ENCODE data around the gene RAB11FIP4. TPM values are rescaled to one million over a fixed set of nuclear protein-coding genes. Genes with fewer than 3 reads are reported as not detected.

Gene RAB11FIP4
- total and polyA plus RNA-seq, 2 donors (not counting 1 experiment from before 2014, with no cell fraction given), result 17.0 to 70.5 TPM

GRCh38 chr17:31446195-31446967, 54.9 kb downstream of the RAB11FIP4 start:
- Histone ChIP-seq H3K27me3 (replicated peaks in 1 of 4; ENCODE audit: control extremely low read depth in 1 of 4, control insufficient read depth in 3 of 4, insufficient read depth in 4 of 4, low read length in 3 of 4) (no peaks in the 10 kb centered on the region), H3K4me2 (replicated peaks; ENCODE audit: low read depth, low read length, poor library complexity, severe bottlenecking) (no peak overlapping the region), H3K79me2 (ENCODE audit: control insufficient read depth, insufficient read depth, low read length) (no peaks in the 10 kb centered on the region), H3K9me3 (ENCODE audit: control extremely low read depth in 1 of 3, control insufficient read depth in 2 of 3, insufficient read depth in 1 of 3, low read length in 2 of 3) (no peaks in the 10 kb centered on the region), H3K36me3 (replicated peaks in 1 of 2; ENCODE audit: control extremely low read depth in 1 of 2, control insufficient read depth in 1 of 2, extremely low read depth in 1 of 2, insufficient read depth in 2 of 2, low read length in 1 of 2) (no peaks in the 10 kb centered on the region), H3K9ac (ENCODE audit: low read length) (no peak overlapping the region), H3K4me3 (ENCODE audit: control extremely low read depth in 1 of 5, extremely low read depth in 1 of 5, insufficient read depth in 1 of 5, low read depth in 2 of 5, low read length in 4 of 5) (no peak overlapping the region), H2AFZ (ENCODE audit: insufficient read depth, low read depth, low read length, poor library complexity, severe bottlenecking) (no peak overlapping the region), H4K20me1 (ENCODE audit: control insufficient read depth, insufficient read depth, low read length, poor library complexity, severe bottlenecking) (no peaks in the 10 kb centered on the region), H3K4me1 (ENCODE audit: control insufficient read depth in 2 of 2, insufficient read depth in 2 of 2, low read length in 2 of 2) (peaks cover 1 to 2% of the 10 kb centered on the region in 2 donors), H3K27ac (ENCODE audit: low read length in 2 of 2) (no peak overlapping the region)
- no peak overlapping the region for H3K4me3 Mint-ChIP-seq
- no peaks in the 10 kb centered on the region for H3K9me3 Mint-ChIP-seq (ENCODE audit: insufficient read depth)
- ATAC-seq (ENCODE audit: low read depth) (no peak), DNase-seq (no peak)
- ChIA-PET POLR2A (no interaction called here), CTCF (interaction anchor here (2.2 to 14.6 kb wide), 3 partner anchors 79 to 396 kb away, joined by 7 to 460 read pairs (median 8); no protein-coding TSS in a partner anchor)
- no peak overlapping the region for H3K27ac Mint-ChIP-seq
- H3K4me1 Mint-ChIP-seq, result peaks cover 6% of the 10 kb centered on the region
- no peak for TF ChIP-seq EZH2 (IDR thresholded peaks at IDR 0.05; ENCODE audit: borderline replicate concordance, insufficient read depth, low read depth, low read length, poor library complexity, severe bottlenecking)
- no peak for TF ChIP-seq CTCF (IDR thresholded peaks at IDR 0.05)
- WGBS (ENCODE audit: insufficient coverage), result 79% methylated on average over 7 of the region's 13 CpGs
- peaks cover 3% of the 10 kb centered on the region for H3K27me3 Mint-ChIP-seq
- intact Hi-C loops (cut with micrococcal nuclease), result no loop called here

GRCh38 chr17:31448467-31449077, 57.1 kb downstream of the RAB11FIP4 start:
- Histone ChIP-seq H3K36me3 (replicated peaks in 1 of 2; ENCODE audit: control extremely low read depth in 1 of 2, control insufficient read depth in 1 of 2, extremely low read depth in 1 of 2, insufficient read depth in 2 of 2, low read length in 1 of 2) (no peaks in the 10 kb centered on the region), H3K9me3 (ENCODE audit: control extremely low read depth in 1 of 3, control insufficient read depth in 2 of 3, insufficient read depth in 1 of 3, low read length in 2 of 3) (no peaks in the 10 kb centered on the region), H2AFZ (ENCODE audit: insufficient read depth, low read depth, low read length, poor library complexity, severe bottlenecking) (no peak overlapping the region), H3K9ac (ENCODE audit: low read length) (no peak overlapping the region), H3K27ac (ENCODE audit: low read length in 2 of 2) (no peak overlapping the region), H4K20me1 (ENCODE audit: control insufficient read depth, insufficient read depth, low read length, poor library complexity, severe bottlenecking) (no peaks in the 10 kb centered on the region), H3K4me3 (ENCODE audit: control extremely low read depth in 1 of 5, extremely low read depth in 1 of 5, insufficient read depth in 1 of 5, low read depth in 2 of 5, low read length in 4 of 5) (no peak overlapping the region), H3K79me2 (ENCODE audit: control insufficient read depth, insufficient read depth, low read length) (no peaks in the 10 kb centered on the region), H3K4me1 (ENCODE audit: control insufficient read depth in 2 of 2, insufficient read depth in 2 of 2, low read length in 2 of 2) (peaks cover 8 to 13% of the 10 kb centered on the region in 2 donors), H3K27me3 (replicated peaks in 1 of 4; ENCODE audit: control extremely low read depth in 1 of 4, control insufficient read depth in 3 of 4, insufficient read depth in 4 of 4, low read length in 3 of 4) (no peaks in the 10 kb centered on the region), H3K4me2 (replicated peaks; ENCODE audit: low read depth, low read length, poor library complexity, severe bottlenecking) (no peak overlapping the region)
- ATAC-seq (ENCODE audit: low read depth) (no peak), DNase-seq (no peak)
- Mint-ChIP-seq H3K4me1 (peaks cover 18% of the 10 kb centered on the region), H3K27me3 (peaks cover 3% of the 10 kb centered on the region), H3K27ac (no peak overlapping the region), H3K9me3 (ENCODE audit: insufficient read depth) (no peaks in the 10 kb centered on the region), H3K4me3 (no peak overlapping the region)
- ChIA-PET POLR2A (no interaction called here), CTCF (interaction anchor here (1.1 to 2.6 kb wide), 5 partner anchors 9 to 76 kb away, joined by 3 to 8 read pairs (median 8); no protein-coding TSS in a partner anchor)
- intact Hi-C loops (cut with micrococcal nuclease), result no loop called here
- WGBS (ENCODE audit: insufficient coverage), result 94% methylated on average over 2 of the region's 5 CpGs
- TF ChIP-seq EZH2 (IDR thresholded peaks at IDR 0.05; ENCODE audit: borderline replicate concordance, insufficient read depth, low read depth, low read length, poor library complexity, severe bottlenecking), result no peak
